ENCODE measurements around the gene EXOC4. TPM values are rescaled to one million over a fixed set of nuclear protein-coding genes. Genes with fewer than 3 reads are reported as not detected.

Gene EXOC4
- total and polyA plus RNA-seq, 7 donors: 7.6 to 63.0 (median 29.1) TPM

DNA sequence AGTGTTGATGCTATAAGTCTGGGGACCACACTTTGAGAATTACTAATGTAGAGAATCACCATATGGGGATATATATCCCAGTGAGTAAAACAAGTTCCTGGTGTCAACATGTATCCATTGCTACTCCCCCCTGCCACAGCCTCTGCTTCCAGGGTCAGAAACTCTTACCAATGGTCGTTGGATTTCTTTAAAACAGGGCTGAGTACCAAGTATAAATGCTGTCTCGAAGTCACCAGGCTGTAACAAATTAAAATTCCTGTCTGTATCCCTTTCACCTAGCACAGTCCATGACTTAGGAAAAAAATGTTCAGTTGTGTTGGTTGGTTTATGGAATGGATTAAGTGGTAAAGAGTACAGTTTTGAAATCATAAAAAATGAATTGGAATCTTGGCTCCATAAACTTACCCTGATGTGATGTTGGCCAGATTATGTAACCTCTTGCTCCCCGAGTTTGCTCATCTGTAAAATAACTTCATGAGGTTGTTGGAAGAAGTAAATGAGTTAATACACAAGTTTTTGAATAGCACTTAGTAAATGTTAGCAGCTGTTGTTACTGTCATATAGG, 510.3 kb downstream of the EXOC4 start:
- no peak for DNase-seq
- H3K27ac ChIP-seq: no peak overlapping the region
- no peaks in the 10 kb centered on the region for H3K27me3 ChIP-seq (ENCODE audit: insufficient read depth in 3 of 3, low read length in 2 of 3)
- TF ChIP-seq, protein P1, sequence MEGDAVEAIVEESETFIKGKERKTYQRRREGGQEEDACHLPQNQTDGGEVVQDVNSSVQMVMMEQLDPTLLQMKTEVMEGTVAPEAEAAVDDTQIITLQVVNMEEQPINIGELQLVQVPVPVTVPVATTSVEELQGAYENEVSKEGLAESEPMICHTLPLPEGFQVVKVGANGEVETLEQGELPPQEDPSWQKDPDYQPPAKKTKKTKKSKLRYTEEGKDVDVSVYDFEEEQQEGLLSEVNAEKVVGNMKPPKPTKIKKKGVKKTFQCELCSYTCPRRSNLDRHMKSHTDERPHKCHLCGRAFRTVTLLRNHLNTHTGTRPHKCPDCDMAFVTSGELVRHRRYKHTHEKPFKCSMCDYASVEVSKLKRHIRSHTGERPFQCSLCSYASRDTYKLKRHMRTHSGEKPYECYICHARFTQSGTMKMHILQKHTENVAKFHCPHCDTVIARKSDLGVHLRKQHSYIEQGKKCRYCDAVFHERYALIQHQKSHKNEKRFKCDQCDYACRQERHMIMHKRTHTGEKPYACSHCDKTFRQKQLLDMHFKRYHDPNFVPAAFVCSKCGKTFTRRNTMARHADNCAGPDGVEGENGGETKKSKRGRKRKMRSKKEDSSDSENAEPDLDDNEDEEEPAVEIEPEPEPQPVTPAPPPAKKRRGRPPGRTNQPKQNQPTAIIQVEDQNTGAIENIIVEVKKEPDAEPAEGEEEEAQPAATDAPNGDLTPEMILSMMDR (IDR thresholded peaks at IDR 0.05): no peak
- no peaks in the 10 kb centered on the region for H3K36me3 ChIP-seq (ENCODE audit: insufficient read depth in 1 of 2, low read depth in 1 of 2)
- intact Hi-C loops (cut with DNase I): no loop called here
- no peak for ATAC-seq
- H3K9me3 ChIP-seq: no peaks in the 10 kb centered on the region
- 41 to 61% (median 52%) methylated on average over 3 of the region's 3 CpGs for WGBS, 3 donors
- H3K4me1 ChIP-seq: no peaks in the 10 kb centered on the region
- no peak overlapping the region for H3K4me3 ChIP-seq

DNA sequence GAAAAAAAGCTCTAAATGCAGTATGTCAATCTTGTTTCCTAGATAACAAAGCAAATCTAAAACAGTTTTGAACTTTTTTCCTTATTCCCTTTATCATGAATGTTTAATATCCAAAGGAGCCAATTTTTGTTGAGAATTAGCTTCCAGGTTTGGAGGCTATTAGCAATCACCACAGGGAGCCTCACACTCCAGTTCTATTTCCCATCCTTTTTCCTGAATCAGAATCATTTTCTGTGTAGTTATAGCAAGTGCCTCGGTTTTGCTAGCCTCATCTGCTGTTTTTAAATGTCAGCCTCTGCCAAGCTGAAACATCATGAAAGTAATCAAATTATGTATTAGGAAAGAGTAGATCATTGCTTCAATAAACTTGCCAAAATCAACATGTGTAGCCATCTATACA, 516.8 kb downstream of the EXOC4 start:
- no peak overlapping the region for H3K27ac ChIP-seq
- TF ChIP-seq, protein P1 (IDR thresholded peaks at IDR 0.05): no peak
- no peaks in the 10 kb centered on the region for H3K36me3 ChIP-seq (ENCODE audit: insufficient read depth in 1 of 2, low read depth in 1 of 2)
- H3K9me3 ChIP-seq: no peaks in the 10 kb centered on the region
- DNase-seq (no peak), ATAC-seq (no peak)
- intact Hi-C loops (cut with DNase I): no loop called here
- no peaks in the 10 kb centered on the region for H3K27me3 ChIP-seq (ENCODE audit: insufficient read depth in 3 of 3, low read length in 2 of 3)
- H3K4me3 ChIP-seq: no peak overlapping the region
- WGBS, 3 donors: 60 to 79% (median 65%) methylated on average over 1 of the region's 1 CpG
- no peaks in the 10 kb centered on the region for H3K4me1 ChIP-seq

DNA sequence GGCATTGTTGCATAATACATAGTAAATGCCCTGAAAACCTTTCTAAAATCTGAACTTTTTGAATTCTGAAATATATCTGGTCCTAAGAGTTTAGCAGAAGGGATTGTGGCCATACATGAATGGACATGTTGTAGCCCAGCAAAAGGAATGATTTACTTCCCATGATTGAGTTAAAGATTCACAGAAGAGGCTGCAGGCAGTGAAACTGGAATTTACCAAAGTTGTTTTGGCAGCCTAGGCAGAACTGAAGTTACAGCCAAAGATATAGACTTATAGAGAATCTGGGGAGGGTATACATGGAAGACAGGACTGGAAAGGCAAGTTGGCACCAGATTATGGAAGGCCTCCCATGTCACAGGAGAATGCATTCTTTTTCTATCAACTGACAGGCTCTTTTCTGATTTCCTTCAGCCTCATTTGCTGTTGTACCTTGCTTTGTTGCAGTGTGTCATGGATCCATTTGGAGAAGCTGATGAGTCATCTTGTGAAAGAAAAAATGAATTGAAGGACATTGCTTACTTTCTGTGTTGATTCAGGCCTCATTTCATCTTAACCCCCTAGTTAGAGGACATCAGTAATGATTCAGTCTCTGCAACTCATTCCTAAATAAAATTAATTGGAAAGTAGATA, 518.1 kb downstream of the EXOC4 start:
- Histone ChIP-seq H3K27me3 (ENCODE audit: insufficient read depth in 3 of 3, low read length in 2 of 3) (no peaks in the 10 kb centered on the region), H3K36me3 (ENCODE audit: insufficient read depth in 1 of 2, low read depth in 1 of 2) (no peaks in the 10 kb centered on the region), H3K27ac (no peak overlapping the region), H3K4me1 (no peaks in the 10 kb centered on the region), H3K4me3 (no peak overlapping the region), H3K9me3 (no peaks in the 10 kb centered on the region)
- TF ChIP-seq, protein P1 (IDR thresholded peaks at IDR 0.05): no peak
- DNase-seq (no peak), ATAC-seq (no peak)
- intact Hi-C loops (cut with DNase I): no loop called here

DNA sequence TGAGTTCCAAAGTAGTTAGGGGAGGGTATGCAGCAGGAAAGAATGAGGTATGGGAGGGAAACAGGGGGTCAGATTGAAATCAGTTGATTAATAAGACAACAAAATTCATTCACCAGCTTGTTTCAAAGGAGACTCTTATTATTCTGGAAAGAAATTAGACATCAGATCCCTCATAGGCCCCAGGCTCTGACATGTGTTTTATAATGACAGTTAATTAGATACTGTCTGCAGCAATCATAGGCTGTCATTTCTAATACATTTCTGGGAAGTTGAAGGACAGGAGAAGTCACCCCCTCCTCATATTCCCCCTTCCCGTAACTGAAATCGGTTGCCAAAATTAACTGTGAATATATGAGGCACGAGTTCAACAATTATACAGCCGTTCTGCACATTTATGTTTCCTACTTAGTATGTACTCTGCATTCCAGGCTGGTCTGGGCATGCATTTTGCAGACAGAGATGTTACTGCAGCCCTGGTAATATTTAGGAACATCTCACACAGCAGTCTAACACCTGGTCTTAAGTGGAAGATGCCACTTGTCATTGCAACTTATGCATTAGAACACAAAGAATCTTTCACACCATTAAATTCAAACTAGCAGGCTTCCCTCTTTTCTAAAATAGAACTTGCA, 519.0 kb downstream of the EXOC4 start:
- H3K27ac ChIP-seq: no peak overlapping the region
- intact Hi-C loops (cut with DNase I): no loop called here

More for the DNA sequence above, 519.0 kb downstream of the EXOC4 start:
- Histone ChIP-seq H3K4me1 (no peaks in the 10 kb centered on the region), H3K36me3 (ENCODE audit: insufficient read depth in 1 of 2, low read depth in 1 of 2) (no peaks in the 10 kb centered on the region), H3K4me3 (no peak overlapping the region), H3K27me3 (ENCODE audit: insufficient read depth in 3 of 3, low read length in 2 of 3) (no peaks in the 10 kb centered on the region), H3K9me3 (no peaks in the 10 kb centered on the region)
- ATAC-seq (no peak), DNase-seq (no peak)
- TF ChIP-seq, protein P1 (IDR thresholded peaks at IDR 0.05): no peak
- 60 to 63% (median 62%) methylated on average over 4 of the region's 4 CpGs for WGBS, 3 donors
